EL (cell line): ENCODE results near the gene ATXN10.
A peak's percentile ranks its signal among the peaks of the same experiment; 100 is the strongest.
"Not testable (repeated sequence)": the region's sequence is repeated elsewhere in the genome, so short reads cannot be mapped to it uniquely, and the experiment has no call there.

Source experiments
- DNase-seq: peaks from one replicate; pipeline ENCODE4 v3.0.0-alpha.2; 2016

The ATXN10 gene, protein sequence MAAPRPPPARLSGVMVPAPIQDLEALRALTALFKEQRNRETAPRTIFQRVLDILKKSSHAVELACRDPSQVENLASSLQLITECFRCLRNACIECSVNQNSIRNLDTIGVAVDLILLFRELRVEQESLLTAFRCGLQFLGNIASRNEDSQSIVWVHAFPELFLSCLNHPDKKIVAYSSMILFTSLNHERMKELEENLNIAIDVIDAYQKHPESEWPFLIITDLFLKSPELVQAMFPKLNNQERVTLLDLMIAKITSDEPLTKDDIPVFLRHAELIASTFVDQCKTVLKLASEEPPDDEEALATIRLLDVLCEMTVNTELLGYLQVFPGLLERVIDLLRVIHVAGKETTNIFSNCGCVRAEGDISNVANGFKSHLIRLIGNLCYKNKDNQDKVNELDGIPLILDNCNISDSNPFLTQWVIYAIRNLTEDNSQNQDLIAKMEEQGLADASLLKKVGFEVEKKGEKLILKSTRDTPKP

DNA sequence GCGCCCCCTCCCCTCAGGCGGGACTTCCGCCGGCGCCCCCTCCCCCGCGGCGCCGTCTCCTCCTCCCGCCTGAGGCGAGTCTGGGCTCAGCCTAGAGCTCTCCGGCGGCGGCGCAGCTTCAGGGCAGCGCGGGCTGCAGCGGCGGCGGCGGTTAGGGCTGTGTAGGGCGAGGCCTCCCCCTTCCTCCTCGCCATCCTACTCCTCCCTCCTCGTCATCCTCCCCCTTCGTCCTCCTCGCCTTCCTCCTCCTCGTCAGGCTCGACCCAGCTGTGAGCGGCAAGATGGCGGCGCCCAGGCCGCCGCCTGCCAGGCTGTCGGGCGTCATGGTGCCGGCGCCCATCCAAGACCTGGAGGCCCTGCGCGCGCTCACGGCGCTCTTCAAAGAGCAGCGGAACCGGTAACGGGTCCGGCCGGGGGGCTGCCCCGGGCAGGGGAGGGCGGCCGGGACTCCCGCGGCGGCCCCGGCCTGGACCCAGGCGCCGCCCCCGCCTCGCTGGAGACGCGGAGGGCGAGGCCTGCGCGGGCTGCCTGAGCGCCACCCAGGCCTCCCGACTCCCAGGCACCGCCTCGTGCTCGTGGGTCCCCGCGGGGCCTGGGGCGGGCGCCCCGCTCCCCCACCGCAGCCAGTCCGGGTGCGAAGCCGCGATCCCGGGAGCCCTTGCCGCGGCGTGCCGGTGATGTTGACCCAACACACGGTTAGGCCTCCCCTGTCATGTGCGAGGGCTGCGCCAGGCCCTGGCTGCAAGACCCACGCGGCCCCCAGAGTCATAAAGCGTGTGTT lies at the start of gene ATXN10:
Gene ATXN10 (plus strand): TSS at position 52 of the 781 bp plus-strand sequence. CDS start 230 bp downstream, at position 282.
- DNase-seq = peak; percentile 75

DNA sequence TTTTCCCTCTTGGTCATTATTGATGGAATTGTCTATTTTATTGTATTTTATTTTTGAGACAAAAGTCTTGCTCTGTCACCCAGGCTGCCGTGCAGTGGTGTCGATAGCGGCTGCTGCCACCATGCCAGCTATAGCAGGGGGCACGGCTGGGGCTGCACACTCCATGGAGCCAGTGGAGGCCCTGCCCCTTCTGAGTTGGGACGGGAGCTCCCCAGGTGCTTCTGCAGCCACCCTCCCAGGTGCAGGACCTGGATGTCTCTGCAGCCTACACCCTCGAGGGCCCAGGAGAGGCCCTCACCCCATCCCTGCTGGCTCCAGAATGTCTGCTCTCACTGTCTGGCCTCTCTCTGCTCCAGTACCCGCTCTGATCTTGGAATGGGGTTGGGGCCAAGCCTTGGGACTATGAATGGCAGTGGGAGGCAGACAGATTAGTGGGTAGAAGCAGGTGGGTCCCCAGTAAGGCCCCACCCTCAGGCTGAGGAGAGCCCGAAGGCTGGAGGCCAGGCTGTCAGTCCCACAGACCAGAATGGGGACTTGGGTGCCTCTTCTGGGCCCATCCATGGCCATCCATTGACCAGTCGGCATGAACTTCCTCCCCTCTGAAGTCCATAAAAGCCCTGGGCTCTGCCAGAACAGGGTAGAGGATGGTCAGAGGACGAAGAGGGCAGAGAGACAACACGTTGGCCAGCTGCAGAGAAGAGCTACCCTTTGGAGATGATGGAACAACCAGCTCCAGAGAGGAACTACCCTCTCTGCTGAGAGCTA lies 49.6 kb upstream of the ATXN10 start:
- DNase-seq = no peak

DNA sequence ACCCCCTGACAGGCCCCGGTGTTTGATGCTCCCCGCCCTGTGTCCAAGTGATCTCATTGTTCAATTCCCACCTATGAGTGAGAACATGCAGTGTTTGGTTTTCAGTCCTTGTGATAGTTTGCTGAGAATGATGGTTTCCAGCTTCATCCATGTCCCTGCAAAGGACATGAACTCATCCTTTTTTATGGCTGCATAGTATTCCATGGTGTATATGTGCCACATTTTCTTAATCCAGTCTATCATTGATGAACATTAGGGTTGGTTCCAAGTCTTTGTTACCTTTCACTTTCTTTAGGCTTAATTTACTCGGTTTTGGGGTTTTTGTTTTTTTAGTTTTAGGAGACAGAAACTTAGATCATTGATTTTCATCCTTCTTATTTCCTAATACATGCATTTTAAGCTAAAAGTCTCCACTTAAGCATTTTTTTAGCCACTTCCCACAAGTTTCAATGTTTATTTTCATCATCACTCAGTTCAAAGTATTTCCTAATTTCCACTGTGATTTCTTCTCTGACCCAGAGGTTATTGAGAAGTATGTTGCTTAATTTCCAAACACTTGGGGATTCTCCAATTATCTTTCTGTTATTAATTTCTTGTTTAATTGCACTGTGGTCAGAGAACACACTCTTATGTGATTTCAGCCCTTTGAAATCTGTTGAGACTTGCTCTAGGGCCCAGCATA lies 48.0 kb upstream of the ATXN10 start:
- DNase-seq = not testable (repeated sequence)

DNA sequence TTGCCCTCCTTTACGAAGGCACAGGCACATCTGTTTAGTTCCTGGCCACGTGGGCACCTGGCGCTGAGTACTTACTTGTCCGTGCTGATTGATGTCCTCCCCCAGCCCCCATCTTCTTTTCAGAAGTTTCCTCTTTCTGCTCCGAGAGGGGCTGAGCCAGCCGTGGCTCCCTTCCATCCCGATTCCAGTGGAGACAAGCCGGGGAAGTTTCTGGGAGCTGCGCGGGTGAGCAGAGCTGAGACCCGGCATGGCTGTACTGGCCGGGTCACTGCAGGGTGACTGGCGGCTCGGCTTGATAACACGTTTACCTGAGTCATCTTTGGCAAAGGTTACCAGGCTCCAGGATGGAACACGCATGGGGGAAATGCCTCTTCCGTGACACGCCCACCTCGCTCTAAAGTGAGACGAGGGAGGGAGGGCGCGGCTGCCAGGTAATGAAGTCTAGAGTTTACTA lies 45.4 kb upstream of the ATXN10 start:
- no peak for DNase-seq

DNA sequence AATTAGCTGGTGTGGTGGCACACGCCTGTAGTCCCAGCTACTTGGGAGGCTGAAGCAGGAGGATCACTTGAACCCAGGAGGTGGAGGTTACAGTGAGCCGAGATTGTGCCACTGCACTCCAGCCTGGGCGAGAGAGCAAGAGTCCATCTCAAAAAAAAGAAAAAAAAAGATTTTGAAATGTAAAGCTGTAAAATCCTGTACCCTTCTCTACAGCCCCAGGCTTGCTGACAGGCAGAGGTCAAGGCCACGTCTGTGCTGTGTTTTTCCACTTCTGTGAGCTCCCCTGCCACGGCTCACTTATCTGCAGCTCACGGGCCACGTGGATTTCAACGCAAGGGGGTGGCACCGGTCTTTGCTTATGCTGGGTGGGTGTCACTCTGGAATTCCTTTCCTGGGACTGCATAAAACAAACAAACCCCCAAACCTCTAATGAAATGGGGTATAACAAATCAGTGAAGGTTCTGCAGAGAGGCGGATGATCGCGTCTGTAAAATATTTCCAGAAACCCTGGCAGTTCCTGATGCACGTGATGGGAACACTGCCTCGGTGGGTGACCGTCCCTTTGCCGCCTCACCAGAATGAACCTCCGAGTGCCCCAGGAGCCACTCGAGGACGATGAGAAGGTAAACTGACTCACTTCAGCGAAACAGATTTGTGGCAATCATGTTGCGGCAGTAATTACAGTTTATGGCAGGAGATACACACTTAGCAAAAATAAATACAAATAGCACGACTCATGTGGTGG lies 44.0 kb upstream of the ATXN10 start:
- DNase-seq = peak; percentile 26

DNA sequence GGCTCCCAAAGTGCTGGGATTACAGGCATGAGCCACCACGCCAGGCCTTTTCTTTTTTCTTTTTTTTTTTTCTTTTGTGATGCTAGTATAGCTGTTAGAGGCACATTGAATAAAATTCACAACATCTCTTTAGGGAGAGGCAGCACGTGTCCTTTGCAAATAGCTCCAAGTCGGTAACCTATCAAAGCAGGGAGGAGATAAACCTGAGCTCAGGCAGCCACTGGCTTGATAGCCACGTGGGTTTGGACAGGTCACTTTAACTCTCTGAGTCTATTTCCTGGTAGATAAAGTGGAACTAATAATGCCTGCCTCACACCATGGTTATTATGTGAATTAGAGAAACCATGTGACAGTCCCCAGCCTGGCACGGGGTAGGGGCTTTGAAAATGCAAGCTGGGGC lies 43.1 kb upstream of the ATXN10 start:
- DNase-seq = no peak

DNA sequence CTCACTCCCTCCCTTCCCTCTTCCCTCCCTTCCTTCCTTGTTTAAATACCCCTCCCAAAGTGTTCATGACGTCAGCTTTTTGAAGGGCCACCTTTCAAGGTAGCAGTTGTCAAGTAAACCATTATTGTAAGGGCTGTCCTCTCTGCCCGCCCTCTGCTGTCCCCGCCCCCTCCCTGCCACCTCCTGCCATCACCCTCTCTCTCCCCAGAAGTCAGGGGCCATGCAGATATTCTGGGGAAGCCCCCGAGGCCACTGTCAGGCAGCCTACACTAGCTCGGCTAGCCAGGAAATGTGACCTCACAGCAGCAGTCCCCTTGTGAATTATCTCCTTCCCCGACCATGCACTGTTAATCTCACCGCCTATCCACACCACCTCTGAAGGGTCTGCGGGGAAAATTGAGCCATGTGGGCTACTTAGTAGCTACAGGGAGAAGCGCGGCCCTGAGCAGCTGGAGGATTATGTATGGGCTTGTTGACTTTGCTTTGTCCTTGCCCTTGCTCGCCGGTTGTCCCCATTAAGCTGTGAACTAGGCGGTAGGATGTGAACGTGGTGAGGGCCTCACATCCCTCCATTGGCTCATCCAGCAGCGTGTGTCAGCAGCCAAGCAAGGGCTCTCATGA lies 42.1 kb upstream of the ATXN10 start:
- no peak for DNase-seq

DNA sequence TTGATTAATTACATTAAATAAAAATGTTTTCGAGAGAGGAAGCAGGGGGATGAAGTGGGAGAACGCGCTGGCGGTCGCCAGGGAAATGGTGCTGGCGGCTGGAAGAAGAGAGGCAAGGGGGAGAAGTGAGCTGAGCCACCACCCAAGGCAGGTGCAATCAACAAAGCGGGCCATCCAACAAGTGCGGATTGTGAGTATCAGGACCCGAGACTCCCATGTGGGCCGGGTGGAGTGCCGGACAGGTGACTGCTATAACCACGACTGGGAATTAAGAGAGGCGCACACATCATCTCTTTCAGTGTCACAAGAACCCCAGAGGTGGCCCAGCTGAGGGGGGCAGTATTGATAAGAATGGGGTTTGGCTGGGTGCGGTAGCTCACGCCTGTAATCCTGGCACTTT lies 41.2 kb upstream of the ATXN10 start:
- DNase-seq = no peak

DNA sequence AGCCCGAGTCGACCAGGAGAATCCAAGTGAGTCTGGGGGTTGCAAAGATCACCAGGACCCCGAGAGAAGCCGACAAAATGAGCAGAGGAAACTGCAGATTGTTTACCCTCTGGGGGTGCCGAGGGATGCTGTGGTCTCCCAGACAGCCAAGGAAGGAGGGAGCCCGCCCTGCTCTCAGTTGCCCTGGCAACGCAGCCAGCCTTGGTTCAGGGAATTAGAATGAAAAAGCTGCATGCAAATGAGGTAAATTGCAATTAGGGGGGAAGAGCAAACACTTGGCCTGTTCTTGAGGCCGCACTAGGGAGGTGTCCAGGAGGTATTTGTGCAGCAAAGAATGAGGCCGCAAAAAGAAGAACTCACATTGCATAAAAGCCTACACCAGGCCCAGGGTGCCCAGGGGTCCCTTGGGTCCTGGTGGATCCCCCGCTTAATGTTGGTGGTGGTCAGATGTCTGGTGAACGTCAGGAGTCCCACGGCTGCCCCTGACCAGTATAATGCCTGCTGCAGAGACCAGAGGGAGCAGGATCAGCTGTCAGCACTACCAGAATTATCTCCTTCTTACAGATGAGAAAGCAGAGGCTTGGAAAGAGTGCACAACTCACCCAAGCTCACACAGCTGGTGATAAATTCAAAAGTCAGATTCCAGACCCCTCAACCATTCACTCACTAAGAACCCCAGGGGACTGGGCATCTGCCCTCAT lies 40.3 kb upstream of the ATXN10 start:
- no peak for DNase-seq

DNA sequence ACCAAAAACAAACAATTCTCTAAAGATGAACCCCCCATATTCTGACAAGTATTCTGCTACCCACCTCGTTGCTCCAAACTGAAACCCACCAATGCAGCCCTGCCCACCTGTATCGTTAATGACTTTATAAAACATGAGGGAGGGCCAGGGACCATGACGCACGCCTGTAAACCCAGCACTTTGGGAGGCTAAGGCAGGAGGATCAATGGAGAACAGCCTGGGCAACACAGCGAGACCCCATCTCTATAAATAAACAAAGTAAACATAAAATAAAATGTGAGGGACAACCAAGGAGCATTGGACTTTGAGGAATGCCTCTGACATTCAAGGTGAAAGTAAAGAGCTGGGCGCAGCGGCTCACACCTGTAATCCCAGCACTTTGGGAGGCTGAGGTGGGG lies 39.8 kb upstream of the ATXN10 start:
- no peak for DNase-seq

DNA sequence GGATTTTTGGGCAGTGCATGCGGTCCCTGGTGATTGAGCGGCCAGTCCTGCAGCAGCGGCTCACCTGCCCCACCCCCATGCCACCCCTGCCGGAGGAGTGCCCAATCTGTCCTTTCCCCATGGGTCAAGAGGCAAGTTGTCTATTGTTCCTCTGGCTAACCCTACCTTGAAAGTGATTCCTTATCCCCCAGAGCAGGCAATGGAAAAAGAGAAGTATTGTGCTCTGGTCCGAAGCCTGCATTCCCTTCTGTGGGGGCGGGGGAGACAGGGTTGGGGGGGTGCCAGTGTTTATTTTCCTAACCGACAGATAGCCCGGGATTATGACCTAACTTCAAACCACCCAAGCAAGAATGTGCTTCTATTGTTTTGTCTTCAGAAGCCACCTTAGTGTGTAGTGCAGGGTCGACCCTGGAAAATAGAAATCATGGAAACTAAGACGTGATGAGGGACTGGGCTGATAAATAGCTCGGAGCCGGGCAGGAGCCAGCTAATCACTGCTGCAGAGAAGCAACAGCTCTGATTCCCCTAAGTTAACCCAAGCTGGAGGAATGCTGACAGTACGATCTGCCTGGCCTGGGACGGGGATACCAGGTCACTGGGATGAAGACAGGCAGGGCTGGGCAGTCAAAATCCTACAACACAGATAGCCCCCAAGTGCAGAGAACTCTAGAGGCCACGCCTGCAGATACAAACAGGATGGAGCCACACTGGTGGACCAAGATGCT lies 38.7 kb upstream of the ATXN10 start:
- DNase-seq = no peak

DNA sequence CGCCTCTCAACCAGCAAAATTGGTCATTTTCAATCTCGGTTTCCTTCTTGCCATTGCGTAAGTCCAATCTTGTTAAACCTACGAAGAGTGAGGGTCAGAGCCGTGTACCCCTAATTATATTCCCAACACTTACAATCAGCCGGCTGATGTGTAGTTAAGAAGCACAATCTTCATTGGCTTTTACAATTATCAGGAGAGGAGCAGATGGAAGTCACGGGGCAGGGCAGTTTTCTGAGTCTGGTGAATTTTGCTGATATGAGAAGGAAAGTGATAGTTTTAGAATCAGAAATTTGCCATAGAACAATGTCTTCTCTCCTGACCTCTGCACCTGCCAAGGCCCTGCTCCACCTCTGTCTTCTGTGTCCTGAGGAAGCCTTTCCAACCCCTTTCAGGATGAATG lies 35.0 kb upstream of the ATXN10 start:
- DNase-seq = no peak

DNA sequence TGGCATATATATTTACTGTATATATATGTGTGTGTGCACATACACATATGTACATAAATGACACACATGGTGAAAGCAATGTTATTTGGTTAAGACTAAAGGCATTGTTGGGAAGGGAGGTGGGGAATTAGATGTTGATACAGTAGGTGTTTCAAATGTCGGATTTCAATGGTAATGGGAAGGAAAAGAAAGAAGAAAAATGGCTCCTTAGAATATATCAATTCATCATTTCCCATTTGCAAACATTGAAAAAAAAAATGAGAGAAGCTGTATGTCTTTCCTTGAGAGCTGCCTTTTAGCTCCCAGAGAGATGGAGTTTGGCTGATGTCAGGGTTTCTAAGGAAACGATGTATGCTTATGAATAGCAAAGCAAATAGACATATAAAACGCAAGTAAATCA lies 33.4 kb upstream of the ATXN10 start:
- no peak for DNase-seq

DNA sequence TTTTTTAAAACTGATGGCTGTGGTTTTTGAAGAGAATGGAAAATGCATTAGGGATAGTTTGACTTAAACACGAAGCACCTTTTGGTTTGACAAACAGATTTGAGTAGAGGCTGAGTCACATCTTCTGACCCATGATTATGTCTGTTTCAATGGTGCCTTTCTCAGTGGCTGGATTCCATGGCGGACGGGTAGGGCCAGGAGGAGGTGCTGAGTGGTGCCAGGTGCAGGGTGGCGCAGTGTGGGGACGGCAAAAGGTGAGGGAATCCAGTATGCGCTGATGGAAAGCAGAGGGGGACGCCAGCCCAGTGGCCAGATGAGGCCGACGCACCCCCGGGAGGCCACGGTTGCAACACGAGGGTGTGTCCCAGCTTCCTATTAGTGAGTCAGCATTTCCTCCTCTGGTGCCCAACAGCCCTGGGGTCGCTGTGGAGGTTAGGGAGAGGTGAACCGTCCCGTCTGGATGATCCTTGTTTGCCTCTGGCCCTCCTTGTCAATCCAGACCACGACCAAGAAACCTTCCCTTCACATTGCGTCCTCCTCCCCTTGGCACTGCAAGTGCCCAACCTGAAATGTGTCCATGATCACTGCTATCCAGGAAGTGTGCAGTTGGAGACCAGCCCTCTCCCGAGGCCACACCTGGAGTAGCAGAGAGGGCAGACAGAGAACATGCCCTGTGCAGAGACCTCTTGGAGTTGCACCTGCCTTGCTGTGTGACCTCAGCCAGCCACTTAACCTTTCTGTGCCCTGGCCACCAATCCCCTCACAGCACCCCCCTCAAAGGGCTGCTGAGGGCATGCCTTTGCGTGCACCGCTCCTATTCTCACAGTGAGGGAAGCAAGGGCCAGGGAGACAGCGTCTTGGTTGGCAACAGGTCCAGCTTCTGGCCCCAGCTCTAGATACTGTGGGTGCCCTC lies 32.5 kb upstream of the ATXN10 start:
- DNase-seq = peak; percentile 54

DNA sequence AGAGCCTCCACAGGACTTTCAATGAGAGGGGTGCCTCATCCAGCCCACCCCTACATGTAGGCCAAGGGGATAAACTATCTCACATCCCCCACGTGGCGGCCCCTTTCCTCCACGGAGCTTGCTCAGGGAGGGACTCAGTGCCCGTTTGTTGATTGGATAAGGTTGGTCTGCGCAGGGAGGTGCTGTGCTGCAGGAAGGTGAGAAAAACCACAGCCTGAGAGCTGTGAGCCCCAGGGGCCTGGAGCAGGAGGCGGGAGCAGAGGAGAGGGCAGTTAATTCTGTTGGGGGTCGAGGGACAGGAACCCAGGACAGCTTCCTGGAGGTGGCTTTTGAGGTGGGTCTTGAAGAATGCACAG lies 31.9 kb upstream of the ATXN10 start:
- no peak for DNase-seq

DNA sequence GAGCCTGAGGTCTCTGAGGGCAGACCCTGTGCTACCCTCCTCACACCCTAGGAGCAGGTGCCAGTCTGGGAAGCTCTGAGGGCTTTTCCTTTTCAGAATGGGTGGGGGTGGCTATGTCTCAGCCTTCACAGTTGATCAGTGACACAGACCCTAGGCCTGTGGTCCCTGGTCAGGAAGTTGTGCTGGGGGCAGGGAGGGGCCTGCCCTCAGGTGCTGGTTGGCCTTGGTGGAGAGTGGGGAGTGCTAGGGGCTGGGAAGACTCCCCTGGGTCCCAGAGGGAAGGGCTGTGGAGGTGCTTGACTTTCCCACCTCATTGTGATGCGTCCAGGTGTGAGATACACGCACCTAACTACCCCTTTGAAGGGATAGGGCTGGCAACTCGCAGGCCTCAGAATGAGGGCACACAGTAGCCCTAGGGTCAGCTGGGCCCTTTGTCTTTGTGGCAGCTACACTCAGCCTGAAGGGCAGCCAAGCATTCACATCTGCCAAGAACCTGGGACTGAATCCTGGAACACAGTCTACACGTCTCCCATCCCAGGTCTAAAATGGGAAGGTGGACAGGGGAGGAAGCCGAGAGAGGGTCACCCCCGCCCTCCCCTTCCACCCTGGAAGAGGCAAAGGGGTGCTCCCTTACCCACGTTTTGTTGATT lies 31.2 kb upstream of the ATXN10 start:
- no peak for DNase-seq

DNA sequence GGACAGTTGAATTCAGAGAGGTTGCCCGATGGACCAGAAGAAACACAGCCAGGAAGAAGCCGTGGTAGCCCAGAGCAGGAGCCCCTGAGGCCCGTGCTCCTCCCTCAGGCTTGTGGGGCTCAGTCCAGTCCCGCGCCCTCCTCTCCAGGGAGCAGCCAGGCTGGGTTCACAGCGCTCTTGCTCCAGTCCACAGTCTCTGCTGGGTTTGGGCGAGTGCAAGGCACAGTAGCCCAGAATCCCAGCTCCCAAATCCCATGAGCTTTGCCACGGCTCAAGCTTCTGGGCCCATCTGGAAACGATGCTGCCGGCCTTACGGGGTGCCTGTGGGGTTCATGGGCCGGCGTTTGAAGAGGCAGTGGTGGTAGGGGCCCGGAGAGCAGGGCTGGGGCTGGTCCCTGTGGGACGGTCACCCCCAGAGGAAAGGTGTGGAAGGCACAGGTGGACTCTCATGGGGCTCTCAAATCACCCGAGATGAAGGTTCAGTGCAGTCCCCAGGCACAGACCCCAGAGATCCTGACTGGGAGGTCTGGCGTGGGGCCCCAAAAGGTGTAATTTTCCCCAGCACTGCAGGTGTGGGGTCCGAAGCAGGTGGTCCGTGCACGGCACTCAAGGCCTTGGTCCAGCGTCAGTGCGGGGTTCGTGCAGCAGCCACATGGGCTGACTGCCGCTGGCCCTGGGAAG lies 30.6 kb upstream of the ATXN10 start:
- DNase-seq = no peak

DNA sequence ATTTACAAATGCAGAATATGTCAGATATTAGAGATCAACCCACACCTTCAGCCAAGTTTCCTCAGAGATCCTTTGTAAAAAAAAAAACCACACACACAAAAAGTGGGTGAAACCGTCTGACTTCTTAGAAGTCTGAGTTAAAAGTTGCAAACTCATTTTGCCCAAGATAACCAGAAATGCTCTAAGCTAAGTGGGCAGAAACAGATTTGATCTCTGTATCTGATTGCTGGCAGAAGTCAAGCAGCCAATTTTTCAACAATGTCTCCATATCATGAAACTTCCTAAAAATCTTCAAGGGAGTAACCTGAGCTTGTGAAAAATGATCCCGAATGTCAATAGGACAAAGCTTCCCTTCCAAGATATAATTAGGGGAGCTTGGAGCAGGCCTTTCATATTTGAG lies 28.6 kb upstream of the ATXN10 start:
- no peak for DNase-seq
